GM04503 (cell line): Measurements from ENCODE around the gene ZNF581.

ENCODE experiments used
- DNase-seq: peaks from one replicate; pipeline ENCODE4 v3.0.0-alpha.2; 2012; ENCODE audit warnings: low read depth

The ZNF581 gene

DNA sequence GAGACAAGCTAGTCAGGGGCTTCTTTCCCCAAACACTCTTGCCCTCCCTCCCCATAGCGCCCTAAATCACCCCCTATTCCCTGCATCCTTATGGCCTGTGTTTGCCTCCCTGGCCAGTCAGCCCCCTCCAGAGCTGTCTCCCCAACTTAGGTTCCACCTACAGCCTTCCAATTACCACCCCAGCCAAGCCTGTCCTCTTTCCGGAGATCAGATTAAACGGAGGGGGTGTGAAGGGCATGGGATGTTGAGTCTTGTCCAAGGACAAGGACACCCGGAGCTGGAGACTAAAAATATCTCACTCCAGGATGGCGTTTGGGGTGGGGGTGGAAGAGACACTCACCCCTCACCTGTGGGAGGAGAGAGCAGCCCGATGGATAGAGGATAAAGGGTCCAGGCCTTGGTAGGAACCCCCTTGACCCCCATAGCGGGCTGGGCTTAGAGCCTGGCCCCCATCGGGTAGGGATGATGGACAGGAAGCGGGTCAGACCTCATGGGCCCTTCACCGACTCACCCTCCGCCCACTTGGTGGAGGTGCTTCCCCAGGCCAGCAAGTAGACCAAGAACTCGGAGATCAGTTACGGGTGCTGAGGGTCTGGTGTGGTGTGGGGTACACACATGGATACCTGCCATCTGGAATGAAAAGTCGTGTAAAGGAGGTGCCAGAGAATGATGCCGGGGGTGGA is 32.0 kb upstream of the ZNF581 start:
- no peak for DNase-seq

DNA sequence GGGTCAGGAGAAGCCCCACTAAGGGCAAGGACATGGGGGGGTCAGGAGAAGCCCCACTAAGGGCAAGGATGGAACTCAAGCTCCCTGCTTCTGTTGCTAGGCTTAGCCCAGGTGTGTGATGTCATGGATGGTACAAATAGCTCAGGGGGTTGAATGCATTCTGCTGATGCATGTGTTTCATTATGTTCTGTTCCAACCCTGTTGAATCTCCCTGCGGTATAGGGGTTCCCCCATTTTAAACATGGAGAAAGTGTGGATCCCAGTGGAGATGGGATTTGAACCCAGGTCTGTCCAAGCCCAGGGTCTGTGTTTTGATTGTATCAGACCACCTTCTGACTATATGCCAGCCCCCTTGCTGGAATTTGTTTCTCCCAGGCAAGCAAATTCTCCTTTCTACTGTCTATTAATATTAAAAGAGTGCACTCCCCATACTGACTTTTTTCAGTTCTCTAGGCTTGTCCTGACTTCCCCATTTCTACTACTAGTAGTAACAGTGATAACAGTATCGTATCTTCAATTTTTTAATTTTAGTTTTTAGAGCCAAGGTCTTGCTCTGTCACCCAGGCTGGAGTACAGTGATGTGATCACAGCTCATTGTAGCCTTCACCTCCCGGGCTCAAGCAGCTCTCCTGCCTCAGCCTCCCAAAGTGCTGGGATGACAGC is 31.3 kb upstream of the ZNF581 start:
- no peak for DNase-seq

- DNase-seq: no peak
These were observed 30.1 kb upstream of the ZNF581 start for GRCh38 chr19:55613396-55613795.

- DNase-seq: no peak
These were observed 29.3 kb upstream of the ZNF581 start for GRCh38 chr19:55613930-55614710.

DNA sequence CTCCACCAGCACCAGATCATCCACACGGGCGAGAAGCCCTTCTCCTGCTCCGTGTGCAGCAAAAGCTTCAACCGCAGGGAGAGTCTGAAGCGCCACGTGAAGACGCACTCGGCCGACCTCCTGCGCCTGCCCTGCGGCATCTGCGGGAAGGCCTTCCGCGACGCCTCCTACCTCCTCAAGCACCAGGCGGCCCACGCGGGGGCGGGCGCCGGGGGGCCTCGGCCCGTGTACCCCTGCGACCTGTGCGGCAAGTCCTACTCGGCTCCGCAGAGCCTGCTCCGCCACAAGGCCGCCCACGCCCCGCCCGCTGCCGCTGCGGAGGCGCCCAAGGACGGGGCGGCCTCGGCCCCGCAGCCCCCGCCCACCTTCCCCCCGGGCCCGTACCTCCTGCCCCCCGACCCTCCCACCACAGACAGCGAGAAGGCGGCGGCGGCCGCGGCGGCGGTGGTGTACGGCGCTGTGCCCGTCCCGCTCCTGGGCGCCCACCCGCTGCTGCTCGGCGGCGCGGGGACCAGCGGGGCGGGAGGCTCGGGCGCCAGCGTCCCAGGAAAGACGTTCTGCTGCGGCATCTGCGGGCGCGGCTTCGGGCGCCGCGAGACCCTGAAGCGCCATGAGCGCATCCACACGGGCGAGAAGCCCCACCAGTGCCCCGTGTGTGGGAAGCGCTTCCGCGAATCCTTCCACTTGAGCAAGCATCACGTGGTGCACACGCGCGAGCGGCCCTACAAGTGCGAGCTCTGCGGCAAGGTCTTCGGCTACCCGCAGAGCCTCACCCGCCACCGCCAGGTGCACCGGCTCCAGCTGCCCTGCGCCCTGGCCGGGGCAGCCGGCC is 28.5 kb upstream of the ZNF581 start:
- no peak for DNase-seq

DNA sequence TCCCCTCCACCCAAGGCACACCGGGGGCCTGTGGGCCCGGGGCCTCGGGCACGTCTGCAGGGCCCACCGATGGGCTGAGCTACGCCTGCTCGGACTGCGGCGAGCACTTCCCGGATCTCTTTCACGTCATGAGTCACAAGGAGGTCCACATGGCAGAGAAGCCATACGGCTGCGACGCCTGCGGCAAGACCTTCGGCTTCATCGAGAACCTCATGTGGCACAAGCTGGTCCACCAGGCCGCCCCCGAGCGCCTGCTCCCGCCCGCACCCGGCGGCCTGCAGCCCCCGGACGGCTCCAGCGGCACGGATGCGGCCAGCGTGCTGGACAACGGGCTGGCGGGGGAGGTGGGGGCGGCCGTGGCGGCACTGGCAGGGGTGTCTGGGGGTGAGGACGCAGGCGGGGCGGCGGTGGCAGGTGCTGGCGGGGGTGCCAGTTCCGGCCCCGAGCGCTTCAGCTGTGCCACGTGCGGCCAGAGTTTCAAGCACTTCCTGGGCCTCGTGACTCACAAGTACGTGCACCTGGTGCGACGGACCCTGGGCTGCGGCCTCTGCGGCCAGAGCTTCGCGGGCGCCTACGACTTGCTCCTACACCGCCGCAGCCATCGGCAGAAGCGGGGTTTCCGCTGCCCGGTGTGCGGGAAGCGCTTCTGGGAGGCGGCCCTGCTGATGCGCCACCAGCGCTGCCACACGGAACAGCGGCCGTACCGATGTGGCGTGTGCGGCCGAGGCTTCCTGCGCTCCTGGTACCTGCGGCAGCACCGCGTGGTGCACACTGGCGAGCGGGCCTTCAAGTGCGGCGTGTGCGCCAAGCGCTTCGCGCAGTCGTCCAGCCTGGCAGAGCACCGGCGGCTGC is 27.7 kb upstream of the ZNF581 start:
- DNase-seq: no peak

DNA sequence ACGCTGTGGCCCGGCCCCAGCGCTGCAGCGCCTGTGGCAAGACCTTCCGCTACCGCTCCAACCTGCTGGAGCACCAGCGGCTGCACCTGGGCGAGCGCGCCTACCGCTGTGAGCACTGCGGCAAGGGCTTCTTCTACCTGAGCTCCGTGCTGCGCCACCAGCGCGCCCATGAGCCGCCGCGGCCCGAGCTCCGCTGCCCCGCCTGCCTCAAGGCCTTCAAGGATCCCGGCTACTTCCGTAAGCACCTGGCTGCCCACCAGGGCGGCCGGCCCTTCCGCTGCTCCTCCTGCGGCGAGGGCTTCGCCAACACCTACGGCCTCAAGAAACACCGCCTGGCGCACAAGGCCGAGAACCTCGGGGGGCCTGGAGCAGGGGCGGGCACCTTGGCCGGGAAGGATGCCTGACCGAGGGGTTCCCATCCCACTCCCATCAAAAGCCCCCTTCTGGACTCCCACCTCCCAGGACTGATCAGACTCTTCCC is 27.0 kb upstream of the ZNF581 start:
- no peak for DNase-seq

DNA sequence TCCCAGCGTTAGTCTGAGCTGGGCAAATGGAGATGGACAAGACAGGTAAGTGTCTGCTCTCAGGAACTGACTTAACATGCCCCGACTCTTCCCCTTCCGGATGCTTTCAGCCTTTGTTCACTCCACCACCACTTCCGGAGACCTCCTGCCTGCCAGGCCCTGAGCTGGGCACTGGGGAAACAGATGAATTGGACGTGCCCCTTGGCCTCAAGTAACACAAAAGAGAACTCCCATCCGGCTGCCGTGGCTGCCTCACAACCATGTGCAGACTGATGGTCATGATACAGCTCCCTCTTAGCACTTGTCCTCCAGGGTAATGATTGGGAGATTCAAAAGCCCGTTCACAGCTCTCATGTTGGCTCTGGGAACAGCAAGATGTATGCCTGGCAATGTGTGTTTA is 26.0 kb upstream of the ZNF581 start:
- no peak for DNase-seq

DNA sequence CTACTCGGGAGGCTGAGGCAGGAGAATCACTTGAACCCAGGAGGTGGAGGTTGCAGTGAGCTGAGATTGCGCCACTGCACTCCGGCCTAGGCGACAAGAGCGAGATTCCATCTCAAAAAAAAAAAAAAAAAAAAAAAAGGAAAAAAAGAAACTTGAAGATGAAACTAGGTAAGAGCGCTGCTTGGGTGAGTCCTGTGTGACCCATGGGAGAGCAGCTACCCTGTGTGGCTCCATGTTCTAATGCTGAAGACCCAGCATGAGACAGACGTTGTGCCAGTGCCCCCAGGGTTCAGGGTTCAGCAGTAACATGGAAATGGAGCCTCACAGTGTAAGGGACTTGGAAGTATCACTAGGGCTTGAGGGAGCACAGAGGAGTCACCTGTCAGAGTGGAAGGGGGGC is 25.0 kb upstream of the ZNF581 start:
- no peak for DNase-seq

GRCh38 chr19:55619286-55619685 is 24.2 kb upstream of the ZNF581 start:
- DNase-seq: no peak

DNA sequence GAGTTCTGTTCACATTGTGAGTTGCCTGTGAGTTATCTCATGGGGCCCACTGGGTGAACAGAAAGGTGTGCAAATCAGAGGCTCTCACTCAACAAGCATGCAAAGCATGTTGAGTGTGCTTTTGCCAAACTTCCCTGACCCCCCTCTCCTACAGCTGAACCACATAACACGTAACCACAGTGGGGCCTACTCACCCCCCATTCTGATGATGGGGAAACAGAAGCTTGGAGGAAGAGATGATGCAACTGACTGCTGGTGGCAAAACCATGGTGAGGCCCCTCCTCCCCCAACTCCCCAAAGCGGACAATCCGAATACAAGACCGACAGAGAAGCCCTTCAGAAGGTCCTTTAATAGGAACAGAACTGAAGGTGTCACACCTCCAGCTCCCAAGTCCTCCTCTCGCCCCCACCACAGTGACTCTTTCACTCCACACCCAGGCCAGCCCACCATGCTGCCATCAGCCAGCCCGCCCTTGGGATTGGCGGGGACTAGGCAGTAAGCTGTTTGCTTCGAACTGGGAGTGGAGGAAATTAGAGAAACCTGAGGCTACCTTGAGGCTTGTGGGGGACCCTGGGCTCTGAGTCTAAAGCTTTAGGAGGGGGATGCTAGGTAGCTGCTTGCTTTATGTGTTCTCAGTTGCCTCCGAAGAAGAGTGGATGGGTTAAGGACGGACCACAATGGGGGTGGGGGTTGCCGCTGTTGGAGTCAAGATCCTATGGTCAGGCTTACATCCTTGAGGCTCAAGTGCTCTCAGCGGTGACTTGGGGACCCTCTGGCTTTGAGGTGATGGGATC is 22.8 kb upstream of the ZNF581 start:
- no peak for DNase-seq

DNA sequence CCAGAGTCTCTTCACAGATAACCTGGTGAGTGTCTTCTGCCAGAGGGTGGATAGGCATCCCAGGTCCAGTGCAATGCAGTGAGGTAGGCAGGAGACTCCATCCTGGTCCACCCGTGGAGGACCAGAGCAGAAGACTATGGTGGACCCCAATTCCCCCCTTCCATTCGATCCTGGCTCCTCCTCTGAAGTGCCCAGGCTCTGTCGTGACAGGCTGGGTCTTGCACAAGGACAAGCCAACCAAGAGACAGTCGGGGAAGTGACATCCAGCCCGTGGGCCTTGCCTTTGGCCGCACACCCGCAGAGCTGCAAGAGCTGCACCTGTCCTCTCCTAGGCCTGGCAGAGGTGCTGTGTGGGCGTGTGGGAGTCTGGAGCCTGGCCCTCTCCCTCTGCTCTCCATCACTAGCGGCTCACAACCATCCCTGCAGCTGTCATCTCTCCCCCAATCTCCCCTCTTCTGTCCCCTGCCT is 22.2 kb upstream of the ZNF581 start:
- DNase-seq: no peak

DNA sequence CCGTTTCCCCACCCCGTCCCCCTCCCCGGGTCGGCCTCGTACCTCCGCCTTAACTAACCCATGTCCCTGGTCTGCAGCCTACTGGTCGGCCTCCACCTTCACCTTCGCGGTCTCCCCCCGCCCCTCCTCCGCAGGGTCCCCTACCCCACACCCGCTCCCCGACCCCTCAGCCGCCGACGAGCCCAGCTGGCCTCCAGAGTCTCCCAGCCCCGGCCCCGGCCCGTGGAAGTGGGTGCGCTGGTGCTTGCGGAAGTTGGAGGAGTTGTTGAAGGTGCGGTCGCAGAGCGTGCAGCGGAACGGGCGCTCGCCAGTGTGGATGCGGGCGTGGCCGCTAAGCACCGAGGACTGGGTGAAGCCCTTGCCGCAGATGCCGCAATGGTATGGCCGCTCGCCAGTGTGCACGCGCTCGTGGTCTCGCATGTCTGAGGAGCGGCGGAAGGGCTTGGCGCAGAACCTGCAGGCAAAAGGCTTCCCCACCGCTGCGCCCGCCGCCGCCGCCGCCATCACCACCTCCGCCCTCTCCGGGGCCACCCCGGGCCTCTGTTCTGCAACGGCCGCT is 21.7 kb upstream of the ZNF581 start:
- DNase-seq: no peak

GRCh38 chr19:55622242-55622969 is 21.0 kb upstream of the ZNF581 start:
- no peak for DNase-seq

GRCh38 chr19:55623130-55623529 is 20.3 kb upstream of the ZNF581 start:
- DNase-seq: no peak

GRCh38 chr19:55623561-55623960 is 19.9 kb upstream of the ZNF581 start:
- no peak for DNase-seq

- no peak for DNase-seq
These were observed 19.1 kb upstream of the ZNF581 start, which contains the start of gene ZNF784 for GRCh38 chr19:55624109-55625003. ZNF784 (minus strand) TSS chr19:55624566; CDS start chr19:55624561, 5 bp downstream.

DNA sequence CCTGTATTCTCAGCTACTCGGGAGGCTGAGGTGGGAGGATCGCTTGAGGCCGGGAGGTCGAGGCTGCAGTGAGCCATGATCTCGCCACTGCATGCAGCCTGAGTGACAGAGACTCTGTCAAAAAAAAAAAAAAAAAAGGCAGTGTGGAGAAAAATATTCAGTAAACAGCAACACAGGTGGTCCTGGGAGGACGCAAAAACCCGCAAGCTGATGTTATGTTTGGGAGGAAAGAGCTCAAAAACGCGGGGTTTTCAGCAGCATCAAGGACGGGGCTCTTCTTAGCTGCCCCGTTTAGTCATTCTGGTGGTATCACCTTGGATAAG is 18.5 kb upstream of the ZNF581 start:
- no peak for DNase-seq
